Epithelial cell of proximal tubule (primary cell): Measurements from ENCODE around the gene LBX2. TPM values are rescaled to one million over a fixed set of nuclear protein-coding genes. Genes with fewer than 3 reads are reported as not detected.

ENCODE experiments used
- DNase-seq: peaks from one replicate; pipeline ENCODE4 v3.0.0-alpha.2; 2011; ENCODE audit warnings: low read depth
- H3K4me3 ChIP-seq: 2 replicates; pipeline ENCODE4 v1.5.1; 2011; ENCODE audit warnings: low read depth, mild to moderate bottlenecking, low read length
- total RNA-seq: library from RNA; depleted of rRNA; stranded (reverse); fragments of >200 nt; gene quantifications from 2 replicates; pipeline ENCODE4 v1.2.3, GENCODE V29; 2015
- TF ChIP-seq, protein P1 (sequence below): conservative IDR thresholded peaks from 2 replicates; pipeline ENCODE4 v1.5.1; 2012; ENCODE audit warnings: low read depth, mild to moderate bottlenecking, low read length

The LBX2 gene
- total RNA-seq, 1 donor from 2014 or later = 1.3 TPM

DNA sequence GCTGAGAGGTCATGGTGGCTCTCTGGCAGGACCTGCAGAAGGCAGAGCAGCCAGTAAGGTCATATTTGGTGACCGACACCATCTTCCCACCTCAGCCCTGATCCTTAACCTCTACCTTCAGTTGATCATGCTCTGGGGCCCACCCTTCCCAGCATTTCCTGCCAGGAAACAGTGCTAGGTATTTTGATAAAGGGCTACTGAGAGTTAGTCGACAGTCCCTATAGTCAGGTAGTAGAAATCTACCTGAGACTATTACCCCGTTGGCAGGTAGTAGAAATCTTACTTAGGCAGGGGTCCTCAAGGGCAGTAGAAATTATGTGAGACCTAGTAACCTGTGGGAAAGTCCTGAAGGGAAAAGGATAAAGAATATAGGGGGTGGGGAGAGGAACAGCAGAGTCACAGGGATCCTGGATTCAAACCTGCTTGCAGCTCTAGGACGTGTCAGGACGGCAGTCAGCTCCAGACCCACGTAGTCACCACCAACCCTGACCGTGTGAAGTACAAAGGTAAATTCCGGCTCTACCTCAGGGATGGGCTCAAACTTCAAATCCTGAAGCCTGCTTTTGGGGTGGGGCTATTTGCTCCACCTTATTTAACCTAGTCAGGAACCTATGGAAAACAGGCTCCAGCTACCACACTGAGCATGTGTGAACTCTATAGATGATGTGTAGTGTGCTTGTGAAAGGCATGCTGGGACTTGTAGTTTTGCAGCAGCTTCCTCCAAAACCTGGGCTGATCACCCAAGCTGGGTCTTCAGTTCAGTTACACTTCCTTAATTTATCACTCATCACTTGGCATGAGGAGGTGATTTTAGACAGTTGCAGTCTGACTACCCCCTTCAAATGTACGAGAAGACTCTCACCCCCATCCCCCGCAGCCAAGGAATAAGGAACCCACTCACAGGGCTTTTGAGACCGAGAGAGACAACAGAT, 26.6 kb upstream of the LBX2 start, which contains the start of gene DQX1:
DQX1 (minus strand) TSS at position 515 of the 932 bp plus-strand sequence; CDS start at position 13, 502 bp downstream.
- no peak within 1 kb of the TSS for H3K4me3 ChIP-seq
- TF ChIP-seq, protein P1, sequence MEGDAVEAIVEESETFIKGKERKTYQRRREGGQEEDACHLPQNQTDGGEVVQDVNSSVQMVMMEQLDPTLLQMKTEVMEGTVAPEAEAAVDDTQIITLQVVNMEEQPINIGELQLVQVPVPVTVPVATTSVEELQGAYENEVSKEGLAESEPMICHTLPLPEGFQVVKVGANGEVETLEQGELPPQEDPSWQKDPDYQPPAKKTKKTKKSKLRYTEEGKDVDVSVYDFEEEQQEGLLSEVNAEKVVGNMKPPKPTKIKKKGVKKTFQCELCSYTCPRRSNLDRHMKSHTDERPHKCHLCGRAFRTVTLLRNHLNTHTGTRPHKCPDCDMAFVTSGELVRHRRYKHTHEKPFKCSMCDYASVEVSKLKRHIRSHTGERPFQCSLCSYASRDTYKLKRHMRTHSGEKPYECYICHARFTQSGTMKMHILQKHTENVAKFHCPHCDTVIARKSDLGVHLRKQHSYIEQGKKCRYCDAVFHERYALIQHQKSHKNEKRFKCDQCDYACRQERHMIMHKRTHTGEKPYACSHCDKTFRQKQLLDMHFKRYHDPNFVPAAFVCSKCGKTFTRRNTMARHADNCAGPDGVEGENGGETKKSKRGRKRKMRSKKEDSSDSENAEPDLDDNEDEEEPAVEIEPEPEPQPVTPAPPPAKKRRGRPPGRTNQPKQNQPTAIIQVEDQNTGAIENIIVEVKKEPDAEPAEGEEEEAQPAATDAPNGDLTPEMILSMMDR = no peak
- no peak for DNase-seq

DNA sequence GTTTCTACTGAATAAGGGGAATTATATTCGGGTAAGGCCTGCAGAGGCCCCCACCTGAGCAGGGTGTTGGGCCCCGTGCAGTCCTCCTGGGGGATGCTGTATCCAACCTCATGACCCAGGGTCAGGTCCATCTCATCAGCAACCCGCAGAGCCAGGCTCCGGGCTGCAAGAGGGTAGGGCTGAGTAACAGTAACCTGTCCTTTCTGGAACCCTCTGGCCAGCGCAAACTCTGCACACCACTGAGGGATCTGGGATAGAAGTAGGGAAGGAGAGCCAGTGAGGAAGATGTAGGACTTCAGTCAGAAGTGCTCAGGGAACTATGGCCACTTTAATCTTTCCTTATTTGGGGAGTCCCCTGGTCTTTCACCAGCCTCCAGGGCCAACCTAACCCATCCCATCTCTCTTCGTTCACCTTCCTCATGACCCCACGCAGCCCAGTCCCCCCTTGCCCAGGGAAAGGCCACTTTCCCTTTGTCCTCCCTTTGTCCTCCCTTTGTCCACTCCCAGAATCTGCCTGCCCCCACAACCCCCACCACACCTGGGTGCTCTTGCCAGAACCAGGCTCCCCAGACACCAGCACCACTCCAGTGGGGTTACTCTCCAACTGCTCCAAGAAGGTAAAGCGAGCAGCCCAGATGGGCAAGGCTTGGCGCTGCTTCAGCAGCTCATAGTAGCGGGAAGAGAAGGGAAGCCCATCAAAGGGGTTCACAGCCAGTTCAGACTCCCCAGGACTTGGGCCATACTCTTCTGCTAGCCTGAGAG, 25.7 kb upstream of the LBX2 start:
- H3K4me3 ChIP-seq = no peak overlapping the region
- TF ChIP-seq, protein P1 = no peak
- DNase-seq = no peak

DNA sequence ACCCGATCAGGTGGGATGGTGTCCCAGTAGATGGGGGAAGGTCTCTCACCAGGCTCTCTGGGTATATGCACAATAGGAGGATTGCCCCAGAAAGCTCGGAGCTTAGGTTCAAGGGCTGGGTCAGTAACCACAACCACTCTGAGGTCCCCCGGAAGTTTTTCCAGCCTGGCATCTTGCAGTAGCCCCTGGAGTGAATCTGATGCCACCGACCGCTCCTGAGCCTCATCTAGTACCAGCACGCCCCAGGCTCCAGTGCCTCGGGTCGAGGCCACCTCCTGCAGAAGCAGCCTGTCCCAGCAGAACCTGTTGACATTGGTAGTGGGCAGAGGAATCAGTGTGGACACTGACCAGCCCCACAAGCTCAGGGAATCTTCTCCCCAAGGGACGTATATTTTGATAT, 24.6 kb upstream of the LBX2 start:
- TF ChIP-seq, protein P1 = no peak
- no peak overlapping the region for H3K4me3 ChIP-seq
- no peak for DNase-seq

DNA sequence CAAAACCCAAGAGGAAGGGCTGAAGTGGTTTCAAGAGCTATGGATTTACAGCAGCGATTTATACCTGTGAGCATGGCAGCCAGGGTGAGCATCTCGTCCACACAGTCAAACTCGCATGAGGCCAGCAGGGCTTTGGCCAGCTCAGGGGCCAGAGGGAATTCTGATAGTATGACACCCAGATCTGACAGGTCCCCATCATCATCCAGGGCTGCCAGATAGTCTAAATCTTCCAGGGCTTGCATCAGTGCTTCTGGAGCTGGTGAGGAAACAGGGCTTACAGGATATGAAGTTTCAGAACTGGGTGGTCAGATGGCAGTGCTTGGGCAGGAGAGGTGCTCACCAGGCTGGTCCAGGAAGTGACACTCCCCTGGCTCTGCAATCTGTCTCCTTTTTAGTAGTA, 23.1 kb upstream of the LBX2 start:
- no peak overlapping the region for H3K4me3 ChIP-seq
- no peak for DNase-seq
- TF ChIP-seq, protein P1 = no peak

DNA sequence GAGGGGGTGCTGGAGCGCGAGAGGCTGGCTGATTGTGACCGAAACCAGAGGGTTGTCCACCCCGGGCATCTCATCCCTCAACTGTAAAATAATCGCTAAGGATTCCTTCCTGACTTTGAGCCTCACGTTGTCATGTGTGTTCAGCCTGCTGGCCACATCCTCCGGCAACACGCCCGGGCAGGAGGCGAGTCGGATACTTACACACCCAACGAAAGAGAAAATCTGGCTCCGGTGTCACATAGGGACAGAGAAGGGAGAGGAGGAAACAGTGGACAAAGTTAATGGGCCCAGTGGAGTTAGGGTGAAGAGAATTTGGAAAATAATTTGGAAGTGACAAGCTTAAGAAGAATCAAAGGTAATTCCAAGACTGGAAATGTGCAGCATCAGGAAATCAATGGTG, 17.2 kb upstream of the LBX2 start:
- no peak overlapping the region for H3K4me3 ChIP-seq
- TF ChIP-seq, protein P1 = no peak

DNA sequence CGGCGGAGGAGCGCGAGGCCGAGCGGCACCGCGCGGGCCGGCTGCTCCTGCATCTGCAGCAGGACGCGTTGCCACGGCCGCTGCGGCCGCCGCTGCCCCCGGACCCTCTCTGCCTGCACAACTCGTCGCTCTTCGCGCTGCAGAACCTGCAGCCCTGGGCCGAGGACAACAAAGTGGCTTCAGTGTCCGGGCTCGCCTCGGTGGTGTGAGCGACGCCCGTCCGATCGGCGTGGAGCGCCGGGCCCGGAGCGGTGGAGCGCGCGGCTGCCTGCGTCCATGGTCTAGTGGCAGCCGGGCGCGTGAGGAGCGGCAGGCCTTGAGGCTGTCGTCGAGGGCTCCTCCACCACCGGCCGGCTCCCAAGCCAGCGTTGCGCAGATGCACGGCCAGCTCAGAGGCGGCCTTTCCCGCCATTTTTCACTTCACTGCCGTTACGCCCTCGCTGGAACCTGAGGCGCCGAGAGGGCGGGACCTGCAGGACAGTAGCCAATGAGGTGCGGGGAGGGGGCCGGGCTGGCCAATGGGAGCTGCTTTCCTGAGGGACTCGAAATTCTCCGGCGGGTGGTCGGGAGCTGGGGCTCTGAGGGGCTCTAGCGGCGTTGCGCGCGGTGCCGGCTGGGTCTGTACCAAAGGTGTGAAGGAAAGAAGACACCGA, 16.7 kb upstream of the LBX2 start:
- H3K4me3 ChIP-seq = no peak overlapping the region

More for the DNA sequence above, 17.2 kb upstream of the LBX2 start:
- DNase-seq = no peak

More for the DNA sequence above, 16.7 kb upstream of the LBX2 start:
- TF ChIP-seq, protein P1 = no peak
- no peak for DNase-seq
